ENCODE measurements around the gene SCAF1. TPM values are rescaled to one million over a fixed set of nuclear protein-coding genes. Genes with fewer than 3 reads are reported as not detected.

Gene SCAF1
- total and polyA plus RNA-seq, 9 of the 15 experiments (the other 6 are each of a cell fraction or from before 2014, with no cell fraction given), result 0.20 to 79.0 (median 4.9) TPM

GRCh38 chr19:49645995-49646394 lies 4.0 kb downstream of the SCAF1 start:
- TF ChIP-seq ZFP91 (CRISPR knock-in tag; IDR thresholded peaks at IDR 0.05) (no peak), MEF2D (tag; conservative IDR thresholded peaks at IDR 0.05; ENCODE audit: low read depth) (no peak), EP400 (IDR thresholded peaks at IDR 0.05) (no peak), SREBF2 (CRISPR knock-in tag; IDR thresholded peaks at IDR 0.05) (no peak), NR3C1 (CRISPR knock-in tag; IDR thresholded peaks at IDR 0.05) (no peak), RBFOX2 (IDR thresholded peaks at IDR 0.05; ENCODE audit: low read depth, low read length) (0 out of 2 replicates have a peak, but pooled peaks have one; percentile 3)
- peak overlapping the region in 1 of 2 experiments; percentile 80; a peak in 1 of 4 replicates for H3K9ac ChIP-seq (ENCODE audit: insufficient read depth in 1 of 2, low read depth in 2 of 2, low read length in 2 of 2)
- H3K79me2 ChIP-seq (ENCODE audit: control insufficient read depth, insufficient read depth, low read length), result peaks cover 45% of the 10 kb centered on the region
- H4K20me1 ChIP-seq (replicated peaks; ENCODE audit: control insufficient read depth, insufficient read depth, low read length), result no peaks in the 10 kb centered on the region
- H3K4me1 ChIP-seq (replicated peaks in 1 of 2; ENCODE audit: control insufficient read depth in 2 of 2, insufficient read depth in 2 of 2, low read length in 2 of 2), result peaks cover 17 to 26% of the 10 kb centered on the region in 2 experiments; a peak in 4 of 5 replicates
- H3K27me3 ChIP-seq (ENCODE audit: control insufficient read depth in 2 of 2, insufficient read depth in 2 of 2, low read length in 2 of 2), result no peaks in the 10 kb centered on the region
- H3K4me2 ChIP-seq (ENCODE audit: insufficient read depth, low read length), result no peak overlapping the region
- ATAC-seq (no peak), DNase-seq (ENCODE audit: extremely low read depth in 1 of 4, low spot score in 3 of 4) (no peak), FAIRE-seq (no peak)
- H3K9me3 ChIP-seq (replicated peaks; ENCODE audit: control insufficient read depth, insufficient read depth, low read depth, low read length), result no peaks in the 10 kb centered on the region
- H3K4me3 ChIP-seq, result no peak overlapping the region
- no TSS peak for BruUV-seq (replicated peaks)
- H2AFZ ChIP-seq (ENCODE audit: low read depth, low read length), result no peak overlapping the region
- peaks cover 66% of the 10 kb centered on the region; the same call in 2 of the 3 replicates for H3K36me3 ChIP-seq (ENCODE audit: control insufficient read depth, insufficient read depth, low read length)
- intact Hi-C loops (cut with micrococcal nuclease) (no loop called here), in situ Hi-C loops (cut with MboI) (no loop called here)
- H3K9me1 ChIP-seq (ENCODE audit: control insufficient read depth, insufficient read depth, low read length), result no peaks in the 10 kb centered on the region
- CTCF ChIA-PET (ENCODE audit: low intra/inter-chr PET ratio), result no interaction called here
- H3K27ac ChIP-seq (ENCODE audit: extremely low read depth, low read depth, low read length), result no peak overlapping the region
- WGBS (ENCODE audit: insufficient coverage, low coverage, missing lambda C conversion rate), result 94% methylated on average over 13 of the region's 13 CpGs
- POLR2A ChIA-PET, result interaction anchor here (1.1 kb wide), 1 partner anchor 12 kb away, joined by 3 read pairs; no protein-coding TSS in a partner anchor

All from K562 (cell line).